Spleen (tissue), 7 donors: ENCODE results near the gene ZNF778.

Experiments used
- CTCF ChIP-seq, 11 experiments: fragments of 200-600 bp in 7 of 11; fragments of 450-650 bp in 4 of 11; sonication (generic) in 4 of 11; IDR thresholded peaks in 8 of 11; conservative IDR thresholded peaks in 3 of 11; 1 replicate in 7 of 11; 2 replicates in 4 of 11; pipeline versions ENCODE4 v1.4.0 to v1.8.0; 2016 to 2021; ENCODE audit warnings: antibody characterized with exemption in 11 of 11, inconsistent platforms in 4 of 11, mild to moderate bottlenecking in 1 of 11
- POLR2A ChIP-seq, 3 donors: fragments of 450-650 bp; IDR thresholded peaks; one replicate each; pipeline ENCODE4 v1.5.1; 2017; ENCODE audit warnings: antibody characterized with exemption in 3 of 3, mild to moderate bottlenecking in 1 of 3
- POLR2AphosphoS5 ChIP-seq, 3 donors: sonication (generic); formaldehyde crosslinking; IDR thresholded peaks; one replicate each; pipeline ENCODE4 v1.5.1; 2017; ENCODE audit warnings: antibody characterized with exemption in 3 of 3
- donor health status: DM: no; HTN: no; CAD: no; lungs with moderate emphysema.
- donor health status: DM: no; HTN: no; CAD: no.
- donor health status: DM: no; HTN: no; CAD: no.

GRCh38 chr16:89221604-89222003 lies 4.1 kb downstream of the ZNF778 start:
- no peak for TF ChIP-seq CTCF (IDR thresholded peaks at IDR 0.05 in 8 of 11, conservative IDR thresholded peaks at IDR 0.05 in 3 of 11)
- no peak for TF ChIP-seq POLR2AphosphoS5 (IDR thresholded peaks at IDR 0.05)
- TF ChIP-seq POLR2A (IDR thresholded peaks at IDR 0.05), result no peak
